K562 (cell line): Measurements from ENCODE around the gene PPM1L. TPM values are rescaled to one million over a fixed set of nuclear protein-coding genes. Genes with fewer than 3 reads are reported as not detected.

ENCODE experiments used
- ATAC-seq: fragments of 200-7000 bp; cut with Tn5 transposase; 3 replicates; pipeline ENCODE4 v1.9.1; 2020; ENCODE audit warnings: moderate library complexity
- BruUV-seq: library from RNA; stranded (reverse); fragments of 400-500 nt; replicated peaks from 2 replicates; lab custom pipeline; 2021; lab: Mats Ljungman, UMichigan
- CTCF ChIA-PET: fragments of 300-600 bp; formaldehyde crosslinking; extraction: SDS; loops from one replicate; lab custom pipeline; 2021; ENCODE audit warnings: low intra/inter-chr PET ratio; lab: Yijun Ruan, JAX
- POLR2A ChIA-PET: fragments of 300-600, 350-650 bp; sonication (Branson Sonifier 250); formaldehyde crosslinking; extraction: SDS; loops from one replicate; lab custom pipeline; 2021; ENCODE audit warnings: antibody characterized with exemption, inconsistent platforms; lab: Yijun Ruan, JAX
- DNase-seq, 4 experiments: peaks; one replicate each; pipeline versions ENCODE4 v3.0.0 to v3.0.0-alpha.2; 2011 to 2018; ENCODE audit warnings: low spot score in 3 of 4, mixed read lengths in 3 of 4; ENCODE audit errors: extremely low read depth in 1 of 4
- FAIRE-seq: peaks from 2 replicates; lab custom pipeline; 2011; peaks lifted over from hg19 to GRCh38; lab: Jason Lieb, UNC
- H2AFZ ChIP-seq: 2 replicates; pipeline ENCODE4 v1.6.0; 2011; ENCODE audit warnings: low read depth, low read length, control low read depth, inconsistent platforms
- H3K27ac ChIP-seq: fragments of 200-600 bp; 3 replicates; pipeline ENCODE4 v1.8.0; 2011; ENCODE audit warnings: low read depth, mild to moderate bottlenecking, control low read depth, inconsistent platforms, low read length, moderate library complexity, mixed read lengths; ENCODE audit errors: extremely low read depth
- H3K27me3 ChIP-seq, 2 experiments: fragments of 300-600 bp in 1 of 2; 2 replicates in 1 of 2; 3 replicates in 1 of 2; pipeline versions ENCODE4 v1.6.0 to v1.8.0; 2011; ENCODE audit warnings: inconsistent platforms in 2 of 2, low read length in 2 of 2, mild to moderate bottlenecking in 1 of 2, mixed read lengths in 1 of 2, moderate library complexity in 1 of 2; ENCODE audit not compliant: control insufficient read depth in 2 of 2, insufficient read depth in 2 of 2
- H3K36me3 ChIP-seq: fragments of 300-600 bp; 3 replicates; pipeline ENCODE4 v1.8.0; 2011; ENCODE audit warnings: mild to moderate bottlenecking, low read length, inconsistent platforms; ENCODE audit not compliant: control insufficient read depth, insufficient read depth
- H3K4me1 ChIP-seq, 2 experiments: fragments of 200-600 bp in 1 of 2; replicated peaks in 1 of 2; 2 replicates in 1 of 2; 3 replicates in 1 of 2; pipeline versions ENCODE4 v1.5.1 to v1.8.0; 2011; ENCODE audit warnings: inconsistent platforms in 2 of 2, low read length in 2 of 2, mild to moderate bottlenecking in 1 of 2, mixed read lengths in 1 of 2, moderate library complexity in 1 of 2; ENCODE audit not compliant: control insufficient read depth in 2 of 2, insufficient read depth in 2 of 2
- H3K4me2 ChIP-seq: 2 replicates; pipeline ENCODE4 v1.6.1; 2011; ENCODE audit warnings: low read length, control low read depth, inconsistent platforms, mixed read lengths; ENCODE audit not compliant: insufficient read depth
- H3K4me3 ChIP-seq: fragments of 200-600 bp; sonication (generic), shearing (Covaris generic); 2 replicates; pipeline ENCODE4 v1.5.1; 2016; ENCODE audit warnings: control low read depth, inconsistent platforms
- H3K79me2 ChIP-seq: fragments of 200-600 bp; 3 replicates; pipeline ENCODE4 v1.8.0; 2011; ENCODE audit warnings: low read length, inconsistent platforms; ENCODE audit not compliant: control insufficient read depth, insufficient read depth
- H3K9ac ChIP-seq, 2 experiments: 2 replicates each; pipeline versions ENCODE4 v1.6.0 to v1.6.1; 2011; ENCODE audit warnings: low read depth in 2 of 2, low read length in 2 of 2, control low read depth in 1 of 2, inconsistent platforms in 1 of 2, mild to moderate bottlenecking in 1 of 2, mixed read lengths in 1 of 2; ENCODE audit not compliant: insufficient read depth in 1 of 2
- H3K9me1 ChIP-seq: one replicate; pipeline ENCODE4 v1.6.0; 2011; ENCODE audit warnings: inconsistent platforms, mild to moderate bottlenecking, low read length, moderate library complexity; ENCODE audit not compliant: control insufficient read depth, insufficient read depth
- H3K9me3 ChIP-seq: replicated peaks from 2 replicates; pipeline ENCODE4 v1.5.1; 2011; ENCODE audit warnings: low read depth, low read length, inconsistent platforms; ENCODE audit not compliant: control insufficient read depth, insufficient read depth
- H4K20me1 ChIP-seq: replicated peaks from 2 replicates; pipeline ENCODE4 v1.6.1; 2011; ENCODE audit warnings: low read length, inconsistent platforms, mixed read lengths; ENCODE audit not compliant: control insufficient read depth, insufficient read depth
- GATAD2A ChIP-seq: fragments of 450-650 bp; IDR thresholded peaks from 2 replicates; pipeline ENCODE4 v1.6.1; 2017
- LEF1 ChIP-seq: fragments of 450-650 bp; IDR thresholded peaks from 2 replicates; pipeline ENCODE4 v1.6.1; 2016; ENCODE audit warnings: mild to moderate bottlenecking
- WGBS: fragments of 100-300 bp; shearing (Covaris generic); methylation state at CpG from one replicate; pipeline ENCODE4 v1.1.6; 2016; ENCODE audit warnings: low coverage, mixed read lengths; ENCODE audit not compliant: insufficient coverage; ENCODE audit errors: missing lambda C conversion rate; 5-methylcytosine and 5-hydroxymethylcytosine counted together
- in situ Hi-C: fragments of 300-500 bp; cut with MboI; formaldehyde crosslinking; loops from 4 replicates; pipeline ENCODE4 v1.15.0; 2018; ENCODE audit warnings: inconsistent platforms, mixed read lengths
- intact Hi-C: fragments of 100-400 bp; cut with micrococcal nuclease; formaldehyde crosslinking; loops from 2 replicates; pipeline ENCODE4 v1.14.2; 2022
- polyA plus RNA-seq, 8 experiments: library from polyadenylated mRNA; depleted of rRNA in 4 of 8; stranded (reverse) in 5 of 8; unstranded in 3 of 8; fragments of >200 nt; fragmentation: Nextera tagmentation in 2 of 8; fragmentation: Illumina TruSeq in 1 of 8; extraction: Ambion mirVana in 2 of 8; extraction: Trizol in 1 of 8; gene quantifications; 2 replicates each; pipeline versions ENCODE4 v1.2.1 to v1.2.3, GENCODE V29; 2011 to 2014; ENCODE audit warnings: inconsistent platforms in 1 of 8, missing spikeins in 1 of 8
- total RNA-seq, 7 experiments: library from RNA; depleted of rRNA in 6 of 7; stranded (reverse); fragments of >200 nt in 6 of 7; fragmentation: Illumina TruSeq in 2 of 7; extraction: Trizol in 2 of 7; gene quantifications; 2 replicates each; pipeline versions ENCODE4 v1.2.1 to v1.2.3, GENCODE V29; 2011 to 2021; ENCODE audit warnings: low replicate concordance in 1 of 7

Gene PPM1L
- total and polyA plus RNA-seq, 9 of the 15 experiments (the other 6 are each of a cell fraction or from before 2014, with no cell fraction given), result 0.01 to 0.41 (median 0.14) TPM

DNA sequence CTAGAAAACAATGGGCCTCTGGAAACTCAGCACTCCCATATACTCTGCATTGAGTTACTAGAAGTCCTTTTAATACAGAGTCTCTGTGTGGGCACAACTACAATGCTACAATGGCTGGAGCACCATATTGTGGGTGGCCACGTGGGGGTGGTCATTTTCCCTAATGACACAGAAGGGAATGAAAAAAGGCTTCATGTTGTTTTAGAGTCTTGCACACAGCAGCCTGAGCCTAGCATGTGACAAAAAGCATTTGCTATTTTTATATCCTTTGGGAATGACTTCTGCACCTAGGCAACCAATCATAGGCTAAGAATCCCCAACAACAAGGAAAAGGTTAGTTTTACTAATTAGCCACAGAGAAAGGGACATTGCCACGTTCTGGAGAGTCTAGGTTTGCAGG, 120.6 kb downstream of the PPM1L start:
- Histone ChIP-seq H3K4me3 (no peak overlapping the region), H3K27ac (no peak overlapping the region), H3K27me3 (no peaks in the 10 kb centered on the region), H2AFZ (no peak overlapping the region), H3K4me2 (no peak overlapping the region), H4K20me1 (no peaks in the 10 kb centered on the region), H3K4me1 (no peaks in the 10 kb centered on the region), H3K9ac (no peak overlapping the region), H3K9me3 (no peaks in the 10 kb centered on the region), H3K36me3 (no peaks in the 10 kb centered on the region), H3K79me2 (no peaks in the 10 kb centered on the region), H3K9me1 (no peaks in the 10 kb centered on the region)
- WGBS, result 0% methylated on average over 2 of the region's 2 CpGs
- ChIA-PET CTCF (no interaction called here), POLR2A (no interaction called here)
- no peak for FAIRE-seq
- in situ Hi-C loops, result no loop called here
- TF ChIP-seq GATAD2A, result no peak
- no TSS peak for BruUV-seq
- DNase-seq, result no peak
- ATAC-seq, result no peak
- intact Hi-C loops, result no loop called here

DNA sequence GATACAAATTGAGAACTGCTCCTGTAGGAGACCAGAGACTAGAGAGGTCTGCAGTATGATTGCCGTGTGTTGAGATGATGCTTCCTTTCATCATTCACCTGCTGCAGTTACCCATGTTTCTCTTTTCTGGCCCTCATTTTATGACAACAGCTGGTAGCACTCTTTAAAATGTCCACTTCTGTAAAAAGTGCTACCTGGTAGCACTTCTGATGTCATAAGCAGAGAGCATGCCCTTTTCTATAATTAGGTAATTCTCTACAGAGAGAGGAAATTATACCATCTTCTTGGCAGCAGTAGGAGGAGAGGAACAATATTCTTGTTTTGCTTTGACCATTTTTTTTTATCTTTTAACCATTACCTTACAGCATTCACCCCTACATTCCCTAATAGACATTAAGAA, 123.8 kb downstream of the PPM1L start:
- no peak overlapping the region for H3K9ac ChIP-seq
- no peak for TF ChIP-seq LEF1
- H3K4me3 ChIP-seq, result no peak overlapping the region
- in situ Hi-C loops, result no loop called here
- H3K4me1 ChIP-seq, result no peaks in the 10 kb centered on the region
- CTCF ChIA-PET, result no interaction called here
- H3K27me3 ChIP-seq, result no peaks in the 10 kb centered on the region
- DNase-seq (no peak), FAIRE-seq (no peak), ATAC-seq (no peak)
- no peaks in the 10 kb centered on the region for H3K9me3 ChIP-seq
- H3K79me2 ChIP-seq, result no peaks in the 10 kb centered on the region
- no peak overlapping the region for H3K4me2 ChIP-seq
- H3K36me3 ChIP-seq, result no peaks in the 10 kb centered on the region
- intact Hi-C loops, result no loop called here
- WGBS, result 0% methylated on average over 1 of the region's 1 CpG
- BruUV-seq, result no TSS peak
- POLR2A ChIA-PET, result interaction anchor here (0.6 kb wide), 1 partner anchor 352 kb away, joined by 3 read pairs; no protein-coding TSS in a partner anchor
- no peaks in the 10 kb centered on the region for H3K9me1 ChIP-seq
- no peak overlapping the region for H3K27ac ChIP-seq
- no peak overlapping the region for H2AFZ ChIP-seq
- H4K20me1 ChIP-seq, result no peaks in the 10 kb centered on the region
